PC-3 (cell line): ENCODE measurements around the gene STK16. TPM values are rescaled to one million over a fixed set of nuclear protein-coding genes. Genes with fewer than 3 reads are reported as not detected.

Experiments used
- ATAC-seq: fragments of 200-7000 bp; cut with Tn5 transposase; 2 replicates; pipeline ENCODE4 v1.9.1; 2020; ENCODE audit warnings: mild to moderate bottlenecking, moderate library complexity
- BruUV-seq: library from RNA; stranded (reverse); fragments of 400-500 nt; replicated peaks from 2 replicates; lab custom pipeline; 2021; lab: Mats Ljungman, UMichigan
- CTCF ChIA-PET: fragments of 300-600 bp; sonication (Branson Sonifier 250); formaldehyde crosslinking; loops from one replicate; lab custom pipeline; 2022; ENCODE audit warnings: antibody characterized with exemption; lab: Charles Lee
- POLR2A ChIA-PET: fragments of 300-600 bp; sonication (Branson Sonifier 250); formaldehyde crosslinking; loops from one replicate; lab custom pipeline; 2022; ENCODE audit warnings: antibody characterized with exemption; ENCODE audit not compliant: unreplicated experiment; lab: Charles Lee
- DNase-seq: peaks from one replicate; pipeline ENCODE4 v3.0.0-alpha.2; 2015
- H2AFZ ChIP-seq: fragments of 300-600 bp; sonication (generic); 2 replicates; pipeline ENCODE4 v1.6.0; 2016; ENCODE audit warnings: antibody characterized with exemption, low read length
- H3F3A ChIP-seq: fragments of 300-600 bp; sonication (generic); one replicate; pipeline ENCODE4 v1.6.0; 2017; ENCODE audit warnings: antibody characterized with exemption, low read length, control low read depth, mild to moderate bottlenecking; ENCODE audit not compliant: unreplicated experiment
- H3K27ac ChIP-seq: fragments of 300-600 bp; sonication (generic); 2 replicates; pipeline ENCODE4 v1.5.1; 2016; ENCODE audit warnings: mild to moderate bottlenecking, low read length
- H3K27me3 ChIP-seq: fragments of 300-600 bp; sonication (generic); 2 replicates; pipeline ENCODE4 v1.6.1; 2016; ENCODE audit warnings: low read length, mixed read lengths
- H3K36me3 ChIP-seq: fragments of 300-600 bp; sonication (generic); 2 replicates; pipeline ENCODE4 v1.6.1; 2016; ENCODE audit warnings: low read depth, mixed run types, low read length, mixed read lengths
- H3K4me1 ChIP-seq: fragments of 300-600 bp; sonication (generic); 2 replicates; pipeline ENCODE4 v1.5.1; 2016; ENCODE audit warnings: low read length; ENCODE audit not compliant: insufficient read depth
- H3K4me2 ChIP-seq: fragments of 300-600 bp; sonication (generic); 2 replicates; pipeline ENCODE4 v1.6.0; 2016; ENCODE audit warnings: low read length
- H3K4me3 ChIP-seq: fragments of 300-600 bp; sonication (generic); 2 replicates; pipeline ENCODE4 v1.5.1; 2016; ENCODE audit warnings: mild to moderate bottlenecking, low read length, mixed read lengths
- H3K79me2 ChIP-seq: fragments of 300-600 bp; sonication (generic); 2 replicates; pipeline ENCODE4 v1.6.1; 2017; ENCODE audit warnings: low read length, mixed read lengths
- H3K9ac ChIP-seq: fragments of 300-600 bp; sonication (generic); 2 replicates; pipeline ENCODE4 v1.6.0; 2016; ENCODE audit warnings: mild to moderate bottlenecking, low read length
- H3K9me2 ChIP-seq: fragments of 300-600 bp; sonication (generic); replicated peaks from 2 replicates; pipeline ENCODE4 v1.6.1; 2016; ENCODE audit warnings: mixed run types, low read length, mixed read lengths
- H3K9me3 ChIP-seq: fragments of 300-600 bp; sonication (generic); 2 replicates; pipeline ENCODE4 v1.6.1; 2016; ENCODE audit warnings: low read length, mixed read lengths
- H4K20me1 ChIP-seq: fragments of 300-600 bp; sonication (generic); 2 replicates; pipeline ENCODE4 v1.6.1; 2016; ENCODE audit warnings: low read length, mixed read lengths
- EZH2 ChIP-seq: fragments of 300-600 bp; sonication (generic); IDR thresholded peaks from one replicate; pipeline ENCODE4 v1.6.1; 2017; ENCODE audit warnings: antibody characterized with exemption, mild to moderate bottlenecking, low read length; ENCODE audit not compliant: unreplicated experiment
- EZH2phosphoT487 ChIP-seq: fragments of 300-600 bp; sonication (generic); IDR thresholded peaks from 2 replicates; pipeline ENCODE4 v1.6.1; 2018; ENCODE audit warnings: mild to moderate bottlenecking, antibody characterized with exemption, low read length, borderline replicate concordance
- intact Hi-C: fragments of 100-400 bp; cut with micrococcal nuclease; formaldehyde crosslinking; loops from 2 replicates; pipeline ENCODE4 v1.9.0; 2023
- total RNA-seq: library from RNA; depleted of rRNA; stranded (reverse); fragments of >200 nt; gene quantifications from 2 replicates; pipeline ENCODE4 v1.2.3, GENCODE V29; 2014
- TF ChIP-seq, protein P1 (sequence below): fragments of 300-600 bp; sonication (generic); conservative IDR thresholded peaks from 2 replicates; pipeline ENCODE4 v1.5.1; 2017; ENCODE audit warnings: antibody characterized with exemption, low read depth, mild to moderate bottlenecking, low read length

STK16 gene
- total RNA-seq, 1 experiment from 2014 or later, result 16.3 TPM

DNA sequence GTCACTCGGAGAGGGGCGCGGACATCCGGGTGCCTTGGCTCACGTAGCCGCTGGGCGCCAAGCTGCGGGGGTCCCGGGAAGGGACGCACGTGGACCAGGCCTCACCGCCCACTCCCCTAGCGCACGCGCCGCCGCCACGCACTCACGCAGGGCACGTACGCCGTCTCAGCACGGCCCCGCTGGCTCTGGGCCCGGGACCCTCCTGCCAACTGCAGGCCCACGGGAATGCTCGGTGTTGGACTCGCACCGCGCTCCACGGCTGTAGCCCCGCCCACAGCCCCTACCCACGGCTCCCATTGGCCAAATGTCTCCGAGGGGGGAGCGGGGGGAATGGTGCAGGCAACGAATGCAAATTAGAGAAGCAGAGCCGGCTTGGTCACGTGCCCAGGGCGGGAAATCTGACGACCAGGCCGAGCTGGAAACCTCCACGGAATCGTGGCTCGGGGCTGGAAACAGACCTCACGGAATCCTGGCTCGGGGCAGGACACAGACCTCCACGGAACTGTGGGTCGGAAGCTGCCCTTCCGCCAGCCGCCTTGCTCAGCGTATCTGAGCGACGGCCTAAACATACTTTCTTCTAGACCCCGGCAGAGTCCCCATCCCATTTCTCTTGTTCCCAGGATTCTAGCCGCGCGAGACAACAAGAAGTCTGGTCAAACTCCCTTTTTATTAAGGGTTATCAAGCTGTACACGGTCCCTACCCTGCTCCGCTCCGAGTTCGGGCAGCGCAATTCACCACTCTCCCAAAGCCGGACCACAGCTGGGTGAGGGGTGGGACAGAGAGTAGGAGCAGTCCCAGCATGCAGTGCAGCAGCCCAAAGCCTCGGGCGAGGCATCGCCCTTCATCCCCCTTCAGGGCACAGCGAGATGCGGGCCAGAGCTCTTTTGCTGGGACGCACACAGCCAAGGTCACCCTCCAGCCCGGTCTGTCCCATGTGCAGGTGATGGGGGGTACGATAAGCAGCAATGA is 26.3 kb upstream of the STK16 start, which contains the start of gene ABCB6:
Gene ABCB6, minus strand, starts transcription at position 227 of the 970 bp plus-strand sequence. CDS start 285 bp downstream, outside the sequence.
- intact Hi-C loops, result loop anchor here (1.0 to 2.0 kb wide), 3 partner anchors 30 to 76 kb away; partner anchors contain the start of gene DNAJB2
- DNase-seq, result peak; percentile 83
- TF ChIP-seq, protein P1, sequence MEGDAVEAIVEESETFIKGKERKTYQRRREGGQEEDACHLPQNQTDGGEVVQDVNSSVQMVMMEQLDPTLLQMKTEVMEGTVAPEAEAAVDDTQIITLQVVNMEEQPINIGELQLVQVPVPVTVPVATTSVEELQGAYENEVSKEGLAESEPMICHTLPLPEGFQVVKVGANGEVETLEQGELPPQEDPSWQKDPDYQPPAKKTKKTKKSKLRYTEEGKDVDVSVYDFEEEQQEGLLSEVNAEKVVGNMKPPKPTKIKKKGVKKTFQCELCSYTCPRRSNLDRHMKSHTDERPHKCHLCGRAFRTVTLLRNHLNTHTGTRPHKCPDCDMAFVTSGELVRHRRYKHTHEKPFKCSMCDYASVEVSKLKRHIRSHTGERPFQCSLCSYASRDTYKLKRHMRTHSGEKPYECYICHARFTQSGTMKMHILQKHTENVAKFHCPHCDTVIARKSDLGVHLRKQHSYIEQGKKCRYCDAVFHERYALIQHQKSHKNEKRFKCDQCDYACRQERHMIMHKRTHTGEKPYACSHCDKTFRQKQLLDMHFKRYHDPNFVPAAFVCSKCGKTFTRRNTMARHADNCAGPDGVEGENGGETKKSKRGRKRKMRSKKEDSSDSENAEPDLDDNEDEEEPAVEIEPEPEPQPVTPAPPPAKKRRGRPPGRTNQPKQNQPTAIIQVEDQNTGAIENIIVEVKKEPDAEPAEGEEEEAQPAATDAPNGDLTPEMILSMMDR, result no peak
- TF ChIP-seq EZH2 (no peak), EZH2phosphoT487 (no peak)
- ATAC-seq, result peak; percentile 66
- Histone ChIP-seq H3K27me3 (no peaks in the 10 kb centered on the region), H3K4me2 (peak within 1 kb of the TSS; percentile 96), H3K79me2 (peaks cover 8% of the 10 kb centered on the region; the same call in 1 of the 2 replicates), H3K4me1 (peaks cover 19% of the 10 kb centered on the region), H2AFZ (peak within 1 kb of the TSS; percentile 77), H3K4me3 (peak within 1 kb of the TSS; percentile 69), H3K9ac (peak within 1 kb of the TSS; percentile 69), H4K20me1 (no peaks in the 10 kb centered on the region), H3K27ac (peak within 1 kb of the TSS; percentile 77), H3K9me2 (no peaks in the 10 kb centered on the region), H3K9me3 (no peaks in the 10 kb centered on the region), H3F3A (peaks cover 3% of the 10 kb centered on the region), H3K36me3 (peaks cover 11% of the 10 kb centered on the region)
- CTCF ChIA-PET, result no interaction called here
- POLR2A ChIA-PET, result interaction anchor here (0.6 kb wide), 1 partner anchor 42 kb away, joined by 3 read pairs; the partner anchor contains the start of gene CNPPD1
- BruUV-seq, result no TSS peak

DNA sequence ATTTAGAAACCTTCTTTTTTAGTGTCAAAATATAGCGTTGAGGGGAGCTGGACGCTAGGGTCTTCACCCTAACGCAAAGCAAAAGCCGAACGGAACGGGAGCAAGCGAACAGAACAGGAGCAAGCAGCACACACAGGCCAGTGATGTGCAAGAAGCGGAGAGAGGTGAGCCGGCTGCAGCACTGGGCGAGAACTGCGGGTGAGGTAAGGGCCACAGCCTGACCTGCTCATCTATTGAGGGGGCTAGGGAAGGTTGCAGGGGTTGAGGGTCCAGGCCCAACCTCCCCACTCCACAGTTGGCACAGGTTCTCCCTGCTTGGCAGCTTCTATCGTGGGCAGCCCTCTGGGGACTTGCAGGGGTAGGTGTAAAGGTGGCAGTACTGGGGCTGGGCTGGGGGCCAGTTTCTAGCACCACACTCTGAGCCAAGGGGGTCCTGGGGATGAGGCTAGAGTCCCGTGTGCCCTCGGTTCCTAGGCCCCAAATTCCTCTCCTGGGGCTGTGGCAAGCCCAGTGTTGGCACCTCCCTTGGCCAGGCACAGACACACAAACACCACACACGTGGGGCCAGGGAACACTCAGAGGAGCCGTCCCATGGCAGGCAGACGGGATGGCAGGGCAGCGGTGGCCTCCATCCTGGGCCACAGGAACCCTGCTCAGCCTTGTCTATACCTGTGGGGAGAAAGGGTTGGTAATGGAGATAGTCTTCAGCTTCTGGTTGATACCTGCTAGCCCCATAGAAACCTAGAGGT is 25.3 kb upstream of the STK16 start:
- peaks cover 8% of the 10 kb centered on the region; the same call in 1 of the 2 replicates for H3K79me2 ChIP-seq
- no peaks in the 10 kb centered on the region for H3K9me3 ChIP-seq
- H3K4me1 ChIP-seq, result peaks cover 19% of the 10 kb centered on the region
- no TSS peak for BruUV-seq
- H3K4me2 ChIP-seq, result no peak overlapping the region
- peaks cover 3% of the 10 kb centered on the region for H3F3A ChIP-seq
- no peak overlapping the region for H2AFZ ChIP-seq
- H3K36me3 ChIP-seq, result peaks cover 15% of the 10 kb centered on the region
- no peak overlapping the region for H3K4me3 ChIP-seq
- CTCF ChIA-PET, result no interaction called here
- H3K27ac ChIP-seq, result no peak overlapping the region
- DNase-seq, result no peak
- POLR2A ChIA-PET, result no interaction called here
- ATAC-seq, result no peak
- H3K9ac ChIP-seq, result no peak overlapping the region
- intact Hi-C loops, result loop anchor here (2.0 kb wide), 1 partner anchor 59 kb away; the partner anchor contains the start of gene DNAJB2
- H4K20me1 ChIP-seq, result no peaks in the 10 kb centered on the region
- no peak for TF ChIP-seq EZH2phosphoT487
- TF ChIP-seq, protein P1, result no peak
- TF ChIP-seq EZH2, result no peak
- no peaks in the 10 kb centered on the region for H3K27me3 ChIP-seq
- H3K9me2 ChIP-seq, result no peaks in the 10 kb centered on the region
